NCI-H526 (cell line): ENCODE data around the gene CD2AP.
"Not testable (repeated sequence)": the region's sequence is repeated elsewhere in the genome, so short reads cannot be mapped to it uniquely, and the experiment has no call there.

ENCODE experiments used
- DNase-seq, 2 experiments: peaks; one replicate each; lab custom pipeline; 2025; lab: John Stamatoyannopoulos, UW

CD2AP gene

GRCh38 chr6:47634210-47635047, 156.8 kb downstream of the CD2AP start:
- DNase-seq, result no peak

GRCh38 chr6:47646689-47647088, 169.1 kb downstream of the CD2AP start:
- no peak for DNase-seq

DNA sequence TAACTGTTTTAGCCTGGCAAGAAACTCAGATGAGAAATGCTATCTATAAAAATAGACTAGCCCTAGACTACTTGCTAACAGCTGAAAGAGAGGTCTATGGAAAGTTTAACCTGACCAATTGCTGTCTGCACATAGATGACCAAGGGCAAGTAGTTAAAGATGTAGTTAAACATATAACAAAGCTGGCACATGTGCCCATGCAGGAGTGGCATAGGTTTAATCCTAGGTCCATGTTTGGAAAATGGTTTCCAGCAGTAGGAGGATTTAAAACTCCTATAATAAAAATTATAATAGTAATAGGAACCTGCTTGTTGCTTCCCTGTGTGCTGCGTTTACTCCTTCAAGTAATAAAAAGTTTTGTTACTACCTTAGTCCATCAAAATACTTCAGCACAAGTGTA, 169.6 kb downstream of the CD2AP start:
- DNase-seq, result no peak

DNA sequence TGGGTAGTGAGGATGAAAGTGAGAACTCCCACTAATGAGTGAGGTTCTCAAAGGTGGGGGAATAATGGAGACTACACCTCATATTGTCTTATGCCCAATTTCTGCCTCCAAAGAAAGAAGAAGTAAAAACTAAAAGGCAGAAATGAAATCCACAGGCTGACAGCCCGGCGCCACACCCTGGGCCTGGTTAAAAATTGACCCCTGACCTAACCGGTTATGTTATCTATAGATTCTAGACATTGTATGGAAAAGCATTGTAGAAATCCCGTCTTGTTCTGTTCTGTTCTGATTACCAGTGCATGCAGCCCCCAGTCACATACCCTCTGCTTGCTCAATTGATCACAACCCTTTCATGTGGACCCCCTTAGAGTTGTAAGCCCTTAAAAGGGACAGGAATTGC, 170.0 kb downstream of the CD2AP start:
- not testable (repeated sequence) for DNase-seq

DNA sequence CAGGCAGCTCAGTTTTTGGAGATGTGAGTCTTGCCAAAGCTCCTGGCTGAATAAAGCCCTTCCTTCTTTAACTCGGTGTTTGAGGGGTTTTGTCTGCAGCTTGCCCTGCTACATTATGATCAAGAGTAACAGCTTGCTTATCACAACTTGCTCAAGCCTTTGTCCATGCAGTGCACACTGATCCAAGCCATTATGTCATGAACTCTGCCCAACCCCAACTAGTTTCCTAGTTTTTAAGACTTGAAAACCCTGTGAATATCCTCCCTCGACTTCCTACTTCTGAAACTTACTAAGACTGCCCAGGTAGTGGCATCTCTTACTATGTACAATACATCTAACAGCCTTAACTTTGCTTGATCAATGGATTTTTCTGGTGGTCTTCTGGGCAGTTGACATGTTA, 170.4 kb downstream of the CD2AP start:
- no peak for DNase-seq

- no peak for DNase-seq
Observed at GRCh38 chr6:47650553-47651432, 173.2 kb downstream of the CD2AP start.

DNA sequence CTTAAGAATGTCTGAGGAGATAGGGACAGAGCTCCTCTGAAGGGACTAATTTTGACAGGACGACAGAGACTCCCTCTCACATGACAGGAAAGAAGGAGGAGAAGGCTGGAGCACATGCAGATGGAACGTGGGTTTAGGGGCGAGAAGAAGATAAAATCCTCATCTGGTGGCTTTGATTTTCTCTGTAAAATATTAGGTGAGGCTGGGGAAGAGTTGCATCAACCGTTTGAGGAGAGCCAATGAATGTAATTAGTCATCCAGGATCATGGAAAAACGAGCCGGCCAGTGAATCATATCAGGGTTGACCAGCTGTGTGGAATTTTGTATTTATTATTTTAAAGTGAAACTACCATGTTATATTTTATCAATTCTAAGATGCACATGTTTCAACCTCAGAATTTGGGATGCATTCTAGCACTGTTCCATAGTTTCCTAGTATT, 173.9 kb downstream of the CD2AP start:
- no peak for DNase-seq

DNA sequence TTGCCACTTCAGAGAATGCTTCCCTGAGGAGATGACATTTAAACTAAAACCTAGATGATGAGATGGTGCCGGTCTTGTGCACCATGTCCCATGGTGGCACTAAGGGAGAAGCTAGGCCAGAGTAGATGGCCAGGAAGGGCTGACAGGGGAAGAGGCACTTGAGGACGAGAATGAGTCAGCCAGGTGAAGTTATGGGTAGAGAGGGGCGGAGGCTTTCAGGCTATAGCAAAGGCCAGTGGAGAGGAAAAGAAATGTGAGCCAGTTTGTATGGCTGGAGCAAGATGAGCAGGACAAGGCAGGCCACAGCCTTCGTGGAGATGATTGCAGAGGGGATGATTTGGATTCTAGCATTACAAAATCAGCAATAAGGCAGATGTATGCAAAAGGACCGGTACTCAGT, 176.1 kb downstream of the CD2AP start:
- no peak for DNase-seq

DNA sequence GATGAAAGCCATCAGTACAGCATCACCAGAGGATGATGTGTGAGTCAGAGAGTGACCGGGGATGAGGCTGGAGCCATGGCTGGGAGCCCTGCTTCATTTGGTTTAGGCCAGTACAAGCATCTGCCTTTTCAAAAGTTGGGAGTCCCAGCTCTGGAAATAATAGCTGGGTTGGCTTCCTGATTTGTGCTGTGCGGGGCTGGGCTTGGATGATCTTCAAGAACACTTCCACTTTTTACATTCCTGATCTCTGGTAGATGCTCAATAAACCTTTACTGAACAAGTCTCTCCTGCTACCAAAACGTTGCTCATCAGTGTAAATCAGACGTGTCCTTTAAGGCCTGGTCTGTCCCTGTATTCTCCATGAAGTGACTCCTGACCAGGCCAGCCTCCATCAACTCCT, 176.7 kb downstream of the CD2AP start:
- DNase-seq, result no peak

DNA sequence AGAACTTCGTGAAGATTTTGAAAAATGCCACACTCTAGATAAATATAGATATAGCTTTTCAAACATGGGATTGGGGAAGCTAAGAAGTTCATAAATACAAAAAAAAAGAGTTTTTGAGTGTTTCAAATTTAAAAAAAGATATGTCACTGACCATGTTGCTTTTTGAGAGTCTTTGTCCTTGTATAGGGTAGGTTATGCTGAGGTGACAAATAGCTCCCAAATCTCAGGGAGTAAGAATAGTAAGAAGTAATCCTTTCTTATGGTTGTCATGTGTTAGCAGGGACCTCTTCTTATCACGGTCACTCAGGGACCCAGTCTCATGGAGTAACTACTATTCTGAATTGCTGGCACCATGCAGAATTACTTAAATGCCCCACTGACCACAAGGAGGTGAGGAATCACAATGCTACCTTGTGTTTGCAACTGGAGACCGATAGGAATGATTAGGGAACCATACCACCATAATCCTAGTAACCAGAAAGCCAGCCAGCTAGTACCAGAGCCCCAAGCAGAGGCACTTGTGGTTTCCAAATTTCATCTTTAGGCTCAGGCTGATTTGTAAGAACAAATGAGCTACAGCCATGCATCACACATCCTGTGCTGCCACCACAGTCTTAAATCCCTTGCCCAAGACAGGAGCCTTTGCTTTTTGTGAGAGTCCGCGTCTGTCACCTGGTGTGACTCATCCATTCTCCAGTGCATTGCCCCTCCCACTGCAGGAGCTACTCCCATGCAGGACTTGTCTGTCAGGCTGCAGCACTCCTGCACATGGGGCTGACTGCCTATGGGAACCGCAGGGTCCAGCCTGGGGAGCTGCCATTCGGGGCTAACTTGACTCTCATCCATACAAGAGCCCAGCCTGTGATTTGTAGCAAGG, 178.4 kb downstream of the CD2AP start:
- no peak for DNase-seq

DNA sequence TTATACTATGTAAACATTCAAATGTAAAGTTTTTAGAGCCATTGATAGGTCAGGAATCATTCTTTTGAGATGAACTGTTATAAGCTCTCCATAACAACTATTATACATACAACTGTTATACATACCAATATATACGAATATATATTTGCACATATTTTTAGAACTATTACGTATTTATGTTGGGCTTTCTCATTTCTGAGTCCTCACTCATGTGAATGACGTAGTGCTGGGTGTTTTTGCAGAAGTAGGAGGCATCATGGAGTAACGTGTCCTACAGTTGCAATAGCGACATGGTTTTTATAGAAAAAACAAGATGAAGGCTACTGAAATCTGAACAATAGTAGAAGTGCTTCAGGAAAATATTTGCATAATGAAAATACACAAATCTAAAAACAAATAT, 184.4 kb downstream of the CD2AP start:
- no peak for DNase-seq

GRCh38 chr6:47663462-47664216, 186.1 kb downstream of the CD2AP start:
- DNase-seq, result no peak

GRCh38 chr6:47665112-47665511, 187.5 kb downstream of the CD2AP start:
- no peak for DNase-seq

DNA sequence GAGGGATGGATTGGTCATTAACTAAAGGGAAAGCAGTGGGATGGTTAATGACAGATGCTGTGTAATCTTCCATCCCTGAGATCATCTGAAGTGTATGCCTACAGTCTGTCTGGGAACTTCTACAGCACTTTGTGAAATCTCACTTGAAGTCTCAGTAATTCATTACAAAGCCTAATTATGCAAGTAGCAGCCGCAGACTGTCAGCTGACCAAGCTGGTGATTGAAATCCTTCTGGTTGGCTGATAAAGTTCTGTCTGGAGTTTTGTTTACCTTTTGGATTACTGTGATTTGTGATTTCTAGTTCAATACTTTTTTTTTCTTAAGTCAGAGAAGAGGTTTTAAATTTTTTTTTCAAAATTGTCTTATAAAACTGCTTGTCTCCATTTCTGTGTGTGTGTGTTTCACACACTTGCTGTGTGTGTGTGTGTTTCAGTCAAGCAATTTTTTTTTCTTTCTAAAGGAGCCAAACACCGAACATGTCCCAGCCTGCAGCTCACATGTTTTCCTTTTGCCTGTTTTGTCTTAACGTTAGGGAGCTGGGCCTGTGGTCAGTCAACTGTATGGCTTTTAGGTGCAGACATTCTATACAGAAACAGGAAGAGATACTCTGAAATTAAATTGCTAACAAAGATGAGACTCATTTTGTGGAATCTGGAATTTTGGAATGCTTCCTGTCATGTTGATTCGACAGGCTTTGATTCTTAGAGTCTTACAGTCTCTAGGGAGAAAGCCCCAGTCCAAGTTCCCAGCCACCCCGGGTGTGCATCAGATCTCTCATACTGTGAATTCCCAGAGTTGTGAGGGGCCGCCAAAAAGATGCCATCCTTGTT, 192.3 kb downstream of the CD2AP start:
- DNase-seq, result peak in 1 of 2 experiments; percentile 5

GRCh38 chr6:47670851-47671250, 193.3 kb downstream of the CD2AP start:
- DNase-seq, result no peak

DNA sequence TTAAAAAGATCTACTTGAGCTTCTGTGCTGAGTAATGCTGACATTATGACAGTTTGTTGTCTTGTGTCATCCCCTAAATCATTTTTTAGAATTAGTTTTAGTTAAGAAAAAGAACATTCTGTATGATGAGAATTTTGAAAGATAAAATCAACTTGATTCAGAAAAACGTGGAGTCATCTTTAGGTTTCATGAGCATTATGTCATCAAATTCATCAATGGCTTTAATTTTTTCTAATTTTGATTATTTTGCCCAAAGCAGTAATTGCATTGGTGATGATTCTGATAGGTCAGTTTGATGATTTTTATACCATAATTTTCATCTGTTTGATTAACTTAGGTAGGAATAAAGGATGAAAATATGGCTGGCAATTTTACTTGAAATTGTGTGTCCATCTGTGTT, 194.2 kb downstream of the CD2AP start:
- no peak for DNase-seq

GRCh38 chr6:47672816-47673215, 195.2 kb downstream of the CD2AP start:
- DNase-seq, result no peak

- DNase-seq, result no peak
Observed at GRCh38 chr6:47674673-47675072, 197.1 kb downstream of the CD2AP start.
